AG04449 (cell line): Measurements from ENCODE around the gene NPHP4.
"Not testable (repeated sequence)": the region's sequence is repeated elsewhere in the genome, so short reads cannot be mapped to it uniquely, and the experiment has no call there.

ENCODE experiments used
- CTCF ChIA-PET: fragments of 350-600 bp; formaldehyde crosslinking; extraction: SDS; loops from one replicate; lab custom pipeline; 2021; ENCODE audit warnings: antibody characterized with exemption; lab: Yijun Ruan, JAX
- POLR2A ChIA-PET: fragments of 400-600, 350-600 bp; formaldehyde crosslinking; extraction: SDS; loops from one replicate; lab custom pipeline; 2020; ENCODE audit warnings: antibody characterized with exemption, inconsistent platforms; lab: Yijun Ruan, JAX
- DNase-seq: peaks from one replicate; pipeline ENCODE4 v3.0.0-alpha.2; 2010; ENCODE audit warnings: low read depth, low spot score
- H3K4me3 ChIP-seq: 2 replicates; pipeline ENCODE4 v1.5.1; 2011; ENCODE audit warnings: low read depth, mild to moderate bottlenecking, control low read depth, low read length
- CTCF ChIP-seq: IDR thresholded peaks from one replicate; pipeline ENCODE4 v1.5.1; 2011; ENCODE audit warnings: mild to moderate bottlenecking, moderate library complexity, low read length, control low read depth, inconsistent platforms; ENCODE audit not compliant: insufficient read depth; ENCODE audit errors: missing control alignments

Gene NPHP4

GRCh38 chr1:6026095-6026809 lies 34.0 kb upstream of the NPHP4 start:
- POLR2A ChIA-PET = interaction anchor here (0.6 kb wide), 1 partner anchor 11 kb away, joined by 4 read pairs; no protein-coding TSS in a partner anchor
- DNase-seq = no peak
- no peak for TF ChIP-seq CTCF
- CTCF ChIA-PET = interaction anchor here (1.3 to 3.1 kb wide), 2 partner anchors 8 to 220 kb away, joined by 4 to 20 read pairs; no protein-coding TSS in a partner anchor
- H3K4me3 ChIP-seq = no peak overlapping the region

- ChIA-PET POLR2A (no interaction called here), CTCF (interaction anchor here (1.3 to 3.1 kb wide), 2 partner anchors 9 to 221 kb away, joined by 4 to 20 read pairs; no protein-coding TSS in a partner anchor)
- H3K4me3 ChIP-seq = no peak overlapping the region
- TF ChIP-seq CTCF = no peak
- DNase-seq = no peak
Measured at GRCh38 chr1:6025269-6026094, 33.3 kb upstream of the NPHP4 start.

DNA sequence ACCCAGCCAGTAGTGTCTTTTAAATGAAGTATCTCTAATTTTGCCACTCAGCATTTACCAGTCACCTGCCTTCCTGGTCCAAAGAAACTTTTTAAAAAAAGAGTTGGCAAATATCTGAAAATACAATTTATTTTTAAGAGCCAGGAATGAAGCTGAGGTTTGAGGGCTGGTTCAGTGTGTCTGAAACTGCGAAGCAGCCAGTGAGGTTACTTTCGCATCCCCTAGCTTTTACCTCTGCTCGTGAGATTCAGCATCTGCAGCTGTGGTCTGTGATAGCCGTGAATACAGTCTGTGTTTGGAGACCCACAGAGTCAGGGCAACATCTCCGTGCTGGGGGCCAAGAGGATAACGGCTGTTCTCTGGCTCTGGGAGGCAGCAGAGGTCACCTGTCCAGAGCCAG lies 32.2 kb upstream of the NPHP4 start:
- CTCF ChIA-PET = interaction anchor here (3.1 kb wide), 1 partner anchor 10 kb away, joined by 20 read pairs; no protein-coding TSS in a partner anchor
- H3K4me3 ChIP-seq = no peak overlapping the region
- POLR2A ChIA-PET = no interaction called here
- no peak for TF ChIP-seq CTCF
- DNase-seq = no peak

DNA sequence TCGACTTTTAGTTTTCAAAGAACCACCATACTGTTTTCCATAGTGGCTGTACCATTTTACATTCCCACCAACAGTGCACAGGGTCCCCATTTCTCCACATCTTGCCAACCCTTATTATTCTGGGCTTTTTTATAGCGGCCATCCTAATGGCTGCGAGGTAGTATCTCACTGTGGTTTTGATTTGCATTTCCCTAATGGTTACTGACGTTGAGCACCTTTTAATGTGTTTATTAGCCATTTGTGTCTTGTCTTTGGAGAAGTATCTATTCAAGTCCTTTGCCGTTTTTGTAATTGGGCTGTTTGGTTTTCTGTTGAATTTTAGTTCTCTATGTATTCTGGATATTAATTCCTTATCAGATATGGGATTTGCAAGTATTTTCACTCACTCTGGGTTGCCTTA lies 31.1 kb upstream of the NPHP4 start:
- no peak overlapping the region for H3K4me3 ChIP-seq
- CTCF ChIA-PET = interaction anchor here (3.1 kb wide), 1 partner anchor 11 kb away, joined by 20 read pairs; no protein-coding TSS in a partner anchor
- no peak for TF ChIP-seq CTCF
- POLR2A ChIA-PET = no interaction called here
- no peak for DNase-seq

DNA sequence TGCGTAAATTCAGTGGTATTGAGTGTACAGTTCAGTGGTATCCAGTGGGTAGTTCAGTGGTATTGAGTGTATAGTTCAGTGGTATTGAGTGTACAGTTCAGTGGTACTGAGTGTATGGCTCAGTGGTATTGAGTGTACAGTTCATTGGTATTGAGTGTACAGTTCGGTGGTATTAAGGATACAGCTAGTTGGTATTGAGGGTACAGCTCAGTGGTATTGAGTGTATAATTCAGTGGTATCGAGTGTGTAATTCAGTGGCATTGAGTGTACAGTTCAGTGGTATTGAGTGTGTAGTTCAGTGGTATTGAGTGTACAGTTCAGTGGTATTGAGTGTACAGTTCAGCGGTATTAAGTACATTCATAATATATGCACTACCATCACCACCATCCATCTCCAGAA lies 30.0 kb upstream of the NPHP4 start:
- CTCF ChIA-PET = no interaction called here
- TF ChIP-seq CTCF = no peak

DNA sequence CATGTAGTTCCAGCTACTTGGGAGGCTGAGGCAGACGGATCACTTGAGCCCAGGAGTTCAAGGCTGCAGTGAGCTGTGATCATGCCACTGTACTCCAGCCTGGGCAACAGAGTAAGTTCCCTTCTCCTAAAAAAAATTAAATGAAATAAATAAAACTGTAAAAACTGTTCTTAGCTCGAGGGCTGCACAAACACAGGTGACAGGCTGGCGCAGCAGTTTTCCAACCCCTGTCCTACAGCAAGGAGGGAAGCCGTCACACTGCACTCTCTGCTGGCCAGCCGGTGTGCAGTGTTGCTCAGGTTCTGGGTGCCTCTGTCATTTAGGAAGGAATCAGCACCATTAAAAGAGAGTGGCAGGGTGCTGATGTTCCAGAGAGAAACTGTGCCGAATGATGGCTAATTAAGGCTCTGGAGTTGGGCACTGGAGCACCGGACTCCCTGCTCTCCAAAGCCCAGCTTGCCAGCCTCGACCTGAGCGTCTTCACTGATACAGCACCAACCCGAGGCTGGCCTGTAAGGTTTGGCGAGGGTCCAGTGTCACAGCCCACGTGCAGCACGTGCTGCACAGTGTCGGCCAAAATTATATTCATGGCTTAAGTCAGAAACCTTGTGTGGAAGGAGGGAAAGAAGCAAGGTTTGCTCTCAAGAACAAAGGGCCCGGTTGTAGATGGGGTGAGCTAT lies 27.1 kb upstream of the NPHP4 start:
- DNase-seq = no peak
- TF ChIP-seq CTCF = no peak
- ChIA-PET CTCF (interaction anchor here (1.7 kb wide), 1 partner anchor 16 kb away, joined by 4 read pairs; no protein-coding TSS in a partner anchor), POLR2A (no interaction called here)
- H3K4me3 ChIP-seq = no peak overlapping the region

More for the DNA sequence above, 30.0 kb upstream of the NPHP4 start:
- no peak for DNase-seq
- POLR2A ChIA-PET = no interaction called here
- H3K4me3 ChIP-seq = no peak overlapping the region

GRCh38 chr1:6017654-6018053 lies 25.4 kb upstream of the NPHP4 start:
- DNase-seq, POLR2A ChIA-PET, CTCF ChIA-PET, H3K4me3 ChIP-seq: not testable (repeated sequence)
